WTC11 (cell line): Measurements from ENCODE around the gene CRELD2. TPM values are rescaled to one million over a fixed set of nuclear protein-coding genes. Genes with fewer than 3 reads are reported as not detected.

ENCODE experiments used
- ATAC-seq: fragments of 200-7000 bp; cut with Tn5 transposase; 2 replicates; pipeline ENCODE4 v1.10.0; 2021; ENCODE audit warnings: mild to moderate bottlenecking, moderate library complexity
- CTCF ChIA-PET: fragments of 300-600 bp; sonication (Branson Sonifier 250); formaldehyde crosslinking; loops from one replicate; lab custom pipeline; 2021; ENCODE audit warnings: antibody characterized with exemption; lab: Charles Lee
- POLR2A ChIA-PET: fragments of 350-600 bp; sonication (Branson Sonifier 250); formaldehyde crosslinking; loops from one replicate; lab custom pipeline; 2021; ENCODE audit warnings: antibody characterized with exemption; lab: Charles Lee
- DNase-seq: peaks from one replicate; pipeline ENCODE4 v3.0.0; 2021; ENCODE audit warnings: low spot score
- H3K27ac Mint-ChIP-seq: 2 replicates; pipeline ENCODE4 v1.8.0; 2021; ENCODE audit warnings: mixed read lengths
- H3K27me3 Mint-ChIP-seq: 2 replicates; pipeline ENCODE4 v1.8.0; 2021; ENCODE audit warnings: low read depth, mild to moderate bottlenecking, moderate library complexity, mixed read lengths
- H3K36me3 Mint-ChIP-seq: 2 replicates; pipeline ENCODE4 v1.8.0; 2021; ENCODE audit warnings: mixed read lengths
- H3K4me1 Mint-ChIP-seq: 2 replicates; pipeline ENCODE4 v1.8.0; 2022; ENCODE audit warnings: mixed read lengths
- H3K4me3 Mint-ChIP-seq: 2 replicates; pipeline ENCODE4 v1.8.0; 2021; ENCODE audit warnings: mild to moderate bottlenecking, moderate library complexity, mixed read lengths
- H3K9me3 Mint-ChIP-seq: 2 replicates; pipeline ENCODE4 v1.8.0; 2021; ENCODE audit warnings: mixed read lengths
- ATF2 ChIP-seq: sonication (generic); formaldehyde crosslinking; IDR thresholded peaks from 2 replicates; pipeline ENCODE4 v1.8.1; 2022; ENCODE audit warnings: low read depth, missing genetic modification reagents, borderline replicate concordance
- ATF6 ChIP-seq: sonication (generic); formaldehyde crosslinking; IDR thresholded peaks from 2 replicates; pipeline ENCODE4 v1.8.1; 2023; ENCODE audit warnings: mild to moderate bottlenecking, missing genetic modification reagents
- CBFB ChIP-seq: sonication (generic); formaldehyde crosslinking; IDR thresholded peaks from 2 replicates; pipeline ENCODE4 v1.8.1; 2022; ENCODE audit warnings: mild to moderate bottlenecking, low read depth, missing genetic modification reagents
- E2F5 ChIP-seq: sonication (generic); formaldehyde crosslinking; IDR thresholded peaks from 2 replicates; pipeline ENCODE4 v1.8.1; 2022; ENCODE audit warnings: mild to moderate bottlenecking, moderate library complexity, missing genetic modification reagents
- ELF4 ChIP-seq: sonication (generic); formaldehyde crosslinking; IDR thresholded peaks from 2 replicates; pipeline ENCODE4 v1.8.1; 2022; ENCODE audit warnings: low read depth, mild to moderate bottlenecking, moderate library complexity, missing genetic modification reagents
- EMX1 ChIP-seq: fragments of 250-450 bp; sonication (Bioruptor Pico); IDR thresholded peaks from 2 replicates; pipeline ENCODE4 v1.8.0; 2021; ENCODE audit warnings: mild to moderate bottlenecking
- JAZF1 ChIP-seq: fragments of 250-450 bp; sonication (Bioruptor Pico); IDR thresholded peaks from 2 replicates; pipeline ENCODE4 v1.9.0; 2021; ENCODE audit warnings: moderate library complexity, mild to moderate bottlenecking, inconsistent platforms
- JUN ChIP-seq: sonication (generic); formaldehyde crosslinking; IDR thresholded peaks from 2 replicates; pipeline ENCODE4 v1.8.0; 2023; ENCODE audit warnings: mild to moderate bottlenecking, missing genetic modification reagents
- NFATC4 ChIP-seq: fragments of 250-450 bp; sonication (Bioruptor Pico); IDR thresholded peaks from 2 replicates; pipeline ENCODE4 v1.9.0; 2021; ENCODE audit warnings: mild to moderate bottlenecking
- PRDM15 ChIP-seq: sonication (generic); formaldehyde crosslinking; IDR thresholded peaks from 2 replicates; pipeline ENCODE4 v1.8.0; 2022; ENCODE audit warnings: missing genetic modification reagents
- SMAD4 ChIP-seq: sonication (generic); formaldehyde crosslinking; IDR thresholded peaks from 2 replicates; pipeline ENCODE4 v1.8.0; 2022; ENCODE audit warnings: mild to moderate bottlenecking, missing genetic modification reagents
- STAT6 ChIP-seq: sonication (generic); formaldehyde crosslinking; conservative IDR thresholded peaks from 2 replicates; pipeline ENCODE4 v1.8.1; 2023; ENCODE audit warnings: mild to moderate bottlenecking, low read depth, missing genetic modification reagents, moderate library complexity
- TEAD1 ChIP-seq: sonication (generic); formaldehyde crosslinking; IDR thresholded peaks from 2 replicates; pipeline ENCODE4 v1.8.0; 2022; ENCODE audit warnings: mild to moderate bottlenecking, missing genetic modification reagents
- TEAD4 ChIP-seq: sonication (generic); formaldehyde crosslinking; IDR thresholded peaks from 2 replicates; pipeline ENCODE4 v1.8.0; 2022; ENCODE audit warnings: mild to moderate bottlenecking, missing genetic modification reagents
- USF2 ChIP-seq: sonication (generic); formaldehyde crosslinking; IDR thresholded peaks from 2 replicates; pipeline ENCODE4 v1.8.1; 2023; ENCODE audit warnings: mild to moderate bottlenecking, missing genetic modification reagents, moderate library complexity
- ZNF138 ChIP-seq: sonication (generic); formaldehyde crosslinking; conservative IDR thresholded peaks from 2 replicates; pipeline ENCODE4 v1.8.1; 2022; ENCODE audit warnings: mild to moderate bottlenecking, moderate library complexity, missing genetic modification reagents
- ZNF219 ChIP-seq: sonication (generic); formaldehyde crosslinking; IDR thresholded peaks from 2 replicates; pipeline ENCODE4 v1.8.0; 2023; ENCODE audit warnings: missing genetic modification reagents, mild to moderate bottlenecking, borderline replicate concordance
- ZNF416 ChIP-seq: fragments of 250-450 bp; sonication (Bioruptor Pico); IDR thresholded peaks from 2 replicates; pipeline ENCODE4 v1.9.0; 2021; ENCODE audit warnings: mild to moderate bottlenecking, inconsistent platforms
- total RNA-seq: library from RNA; stranded (reverse); gene quantifications from 3 replicates; pipeline ENCODE4 v1.2.3, GENCODE V29; 2021
- TF ChIP-seq, protein P1 (sequence below): sonication (generic); formaldehyde crosslinking; IDR thresholded peaks from 2 replicates; pipeline ENCODE4 v1.8.1; 2022; ENCODE audit warnings: missing genetic modification reagents, borderline replicate concordance
- TF ChIP-seq, protein P2 (sequence below): sonication (generic); formaldehyde crosslinking; IDR thresholded peaks from 2 replicates; pipeline ENCODE4 v1.8.0; 2022; ENCODE audit warnings: mild to moderate bottlenecking, missing genetic modification reagents
- TF ChIP-seq, protein P3 (sequence below): sonication (generic); formaldehyde crosslinking; IDR thresholded peaks from 2 replicates; pipeline ENCODE4 v1.8.0; 2023; ENCODE audit warnings: missing genetic modification reagents

CRELD2 gene
- total RNA-seq, 1 experiment from 2014 or later: 42.8 TPM

- TF ChIP-seq PRDM15 (CRISPR knock-in tag) (no peak), NFATC4 (CRISPR knock-in tag) (no peak), JAZF1 (no peak), ZNF416 (no peak), SMAD4 (CRISPR knock-in tag) (no peak), ATF2 (no peak), TEAD1 (CRISPR knock-in tag) (no peak), ELF4 (no peak), ZNF219 (no peak)
- TF ChIP-seq, protein P1, sequence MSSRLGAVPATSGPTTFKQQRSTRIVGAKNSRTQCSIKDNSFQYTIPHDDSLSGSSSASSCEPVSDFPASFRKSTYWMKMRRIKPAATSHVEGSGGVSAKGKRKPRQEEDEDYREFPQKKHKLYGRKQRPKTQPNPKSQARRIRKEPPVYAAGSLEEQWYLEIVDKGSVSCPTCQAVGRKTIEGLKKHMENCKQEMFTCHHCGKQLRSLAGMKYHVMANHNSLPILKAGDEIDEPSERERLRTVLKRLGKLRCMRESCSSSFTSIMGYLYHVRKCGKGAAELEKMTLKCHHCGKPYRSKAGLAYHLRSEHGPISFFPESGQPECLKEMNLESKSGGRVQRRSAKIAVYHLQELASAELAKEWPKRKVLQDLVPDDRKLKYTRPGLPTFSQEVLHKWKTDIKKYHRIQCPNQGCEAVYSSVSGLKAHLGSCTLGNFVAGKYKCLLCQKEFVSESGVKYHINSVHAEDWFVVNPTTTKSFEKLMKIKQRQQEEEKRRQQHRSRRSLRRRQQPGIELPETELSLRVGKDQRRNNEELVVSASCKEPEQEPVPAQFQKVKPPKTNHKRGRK: no peak
These were observed 39.5 kb downstream of the CRELD2 start (continued) for GRCh38 chr22:49957826-49958365.

- H3K4me3 Mint-ChIP-seq: peak overlapping the region; percentile 63
- H3K4me1 Mint-ChIP-seq: 0 out of 2 replicates have a peak, but pooled peaks cover under 1% of the 10 kb centered on the region
- H3K36me3 Mint-ChIP-seq: peaks cover 2% of the 10 kb centered on the region
- H3K27ac Mint-ChIP-seq: no peak overlapping the region
- CTCF ChIA-PET: interaction anchor here (1.2 kb wide), 1 partner anchor 72 kb away, joined by 3 read pairs; no protein-coding TSS in a partner anchor
- no peaks in the 10 kb centered on the region for H3K9me3 Mint-ChIP-seq
- POLR2A ChIA-PET: interaction anchor here (0.5 to 0.8 kb wide), 2 partner anchors 12 to 681 kb away, joined by 3 to 4 read pairs; no protein-coding TSS in a partner anchor
- ATAC-seq (no peak), DNase-seq (no peak)
- H3K27me3 Mint-ChIP-seq: no peaks in the 10 kb centered on the region; the same call in 1 of the 2 replicates
- no peak for TF ChIP-seq CBFB (CRISPR knock-in tag)
- TF ChIP-seq ATF6 (CRISPR knock-in tag): no peak
- TF ChIP-seq ZNF138: no peak
- no peak for TF ChIP-seq STAT6
- TF ChIP-seq, protein P2, sequence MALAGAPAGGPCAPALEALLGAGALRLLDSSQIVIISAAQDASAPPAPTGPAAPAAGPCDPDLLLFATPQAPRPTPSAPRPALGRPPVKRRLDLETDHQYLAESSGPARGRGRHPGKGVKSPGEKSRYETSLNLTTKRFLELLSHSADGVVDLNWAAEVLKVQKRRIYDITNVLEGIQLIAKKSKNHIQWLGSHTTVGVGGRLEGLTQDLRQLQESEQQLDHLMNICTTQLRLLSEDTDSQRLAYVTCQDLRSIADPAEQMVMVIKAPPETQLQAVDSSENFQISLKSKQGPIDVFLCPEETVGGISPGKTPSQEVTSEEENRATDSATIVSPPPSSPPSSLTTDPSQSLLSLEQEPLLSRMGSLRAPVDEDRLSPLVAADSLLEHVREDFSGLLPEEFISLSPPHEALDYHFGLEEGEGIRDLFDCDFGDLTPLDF (CRISPR knock-in tag): no peak
- no peak for TF ChIP-seq USF2 (CRISPR knock-in tag)
- no peak for TF ChIP-seq TEAD1 (CRISPR knock-in tag)
- no peak for TF ChIP-seq EMX1 (CRISPR knock-in tag)
- TF ChIP-seq, protein P3, sequence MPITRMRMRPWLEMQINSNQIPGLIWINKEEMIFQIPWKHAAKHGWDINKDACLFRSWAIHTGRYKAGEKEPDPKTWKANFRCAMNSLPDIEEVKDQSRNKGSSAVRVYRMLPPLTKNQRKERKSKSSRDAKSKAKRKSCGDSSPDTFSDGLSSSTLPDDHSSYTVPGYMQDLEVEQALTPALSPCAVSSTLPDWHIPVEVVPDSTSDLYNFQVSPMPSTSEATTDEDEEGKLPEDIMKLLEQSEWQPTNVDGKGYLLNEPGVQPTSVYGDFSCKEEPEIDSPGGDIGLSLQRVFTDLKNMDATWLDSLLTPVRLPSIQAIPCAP (CRISPR knock-in tag): no peak
- no peak for TF ChIP-seq JUN (CRISPR knock-in tag)
- no peak for TF ChIP-seq E2F5 (CRISPR knock-in tag)
- no peak for TF ChIP-seq TEAD4 (CRISPR knock-in tag)
These were observed 40.0 kb downstream of the CRELD2 start for GRCh38 chr22:49958366-49958921.
